ENCODE results near the gene IPO9.

IPO9 gene

GRCh38 chr1:201889090-201889968, 60.4 kb downstream of the IPO9 start:
- no peak overlapping the region for H3K4me2 ChIP-seq (ENCODE audit: low read length)
- H3K36me3 ChIP-seq (ENCODE audit: insufficient read depth, low read length), result no peaks in the 10 kb centered on the region
- no peaks in the 10 kb centered on the region for H3F3A ChIP-seq (ENCODE audit: insufficient read depth, low read length)
- no peaks in the 10 kb centered on the region for H3K79me2 ChIP-seq (ENCODE audit: insufficient read depth, low read length)
- no peak overlapping the region for H3K9ac ChIP-seq (ENCODE audit: low read length)
- H3K27ac ChIP-seq (ENCODE audit: low read depth, low read length, poor library complexity, severe bottlenecking), result no peak overlapping the region
- no peaks in the 10 kb centered on the region; the same call in none of the 2 replicates for H3K27me3 ChIP-seq (ENCODE audit: insufficient read depth, low read length)
- H3K4me3 ChIP-seq (ENCODE audit: low read depth, low read length, poor library complexity, severe bottlenecking), result no peak overlapping the region
- TF ChIP-seq CTCF (IDR thresholded peaks at IDR 0.05; ENCODE audit: low read length) (no peak), EZH2 (IDR thresholded peaks at IDR 0.05; ENCODE audit: borderline replicate concordance, low read length) (no peak)
- H2AFZ ChIP-seq (ENCODE audit: low read length), result no peak overlapping the region
- H4K20me1 ChIP-seq (ENCODE audit: insufficient read depth, low read length), result no peaks in the 10 kb centered on the region
- H3K9me3 ChIP-seq (ENCODE audit: low read length), result no peaks in the 10 kb centered on the region
- H3K9me2 ChIP-seq (ENCODE audit: low read depth, low read length), result no peaks in the 10 kb centered on the region
- H3K4me1 ChIP-seq (ENCODE audit: insufficient read depth, low read length, severe bottlenecking), result no peaks in the 10 kb centered on the region

GRCh38 chr1:201890223-201890622, 61.3 kb downstream of the IPO9 start:
- H3K4me1 ChIP-seq (ENCODE audit: insufficient read depth, low read length, severe bottlenecking), result no peaks in the 10 kb centered on the region

GRCh38 chr1:201890806-201891450, 62.0 kb downstream of the IPO9 start:
- Histone ChIP-seq H3K27ac (ENCODE audit: low read depth, low read length, poor library complexity, severe bottlenecking) (no peak overlapping the region), H3K4me2 (ENCODE audit: low read length) (no peak overlapping the region), H3K4me3 (ENCODE audit: low read depth, low read length, poor library complexity, severe bottlenecking) (no peak overlapping the region), H4K20me1 (ENCODE audit: insufficient read depth, low read length) (no peaks in the 10 kb centered on the region), H3K4me1 (ENCODE audit: insufficient read depth, low read length, severe bottlenecking) (no peaks in the 10 kb centered on the region), H3K36me3 (ENCODE audit: insufficient read depth, low read length) (no peaks in the 10 kb centered on the region), H3K9ac (ENCODE audit: low read length) (no peak overlapping the region), H2AFZ (ENCODE audit: low read length) (no peak overlapping the region), H3K79me2 (ENCODE audit: insufficient read depth, low read length) (no peaks in the 10 kb centered on the region), H3K9me2 (ENCODE audit: low read depth, low read length) (no peaks in the 10 kb centered on the region), H3K9me3 (ENCODE audit: low read length) (no peaks in the 10 kb centered on the region), H3K27me3 (ENCODE audit: insufficient read depth, low read length) (no peaks in the 10 kb centered on the region; the same call in none of the 2 replicates), H3F3A (ENCODE audit: insufficient read depth, low read length) (no peaks in the 10 kb centered on the region)
- TF ChIP-seq EZH2 (IDR thresholded peaks at IDR 0.05; ENCODE audit: borderline replicate concordance, low read length), result no peak
- no peak for TF ChIP-seq CTCF (IDR thresholded peaks at IDR 0.05; ENCODE audit: low read length)

More at GRCh38 chr1:201890223-201890622, 61.3 kb downstream of the IPO9 start:
- Histone ChIP-seq H3K27me3 (ENCODE audit: insufficient read depth, low read length) (no peaks in the 10 kb centered on the region; the same call in none of the 2 replicates), H3K79me2 (ENCODE audit: insufficient read depth, low read length) (no peaks in the 10 kb centered on the region), H4K20me1 (ENCODE audit: insufficient read depth, low read length) (no peaks in the 10 kb centered on the region), H2AFZ (ENCODE audit: low read length) (no peak overlapping the region), H3K4me3 (ENCODE audit: low read depth, low read length, poor library complexity, severe bottlenecking) (no peak overlapping the region), H3K4me2 (ENCODE audit: low read length) (no peak overlapping the region), H3K9me2 (ENCODE audit: low read depth, low read length) (no peaks in the 10 kb centered on the region), H3K27ac (ENCODE audit: low read depth, low read length, poor library complexity, severe bottlenecking) (no peak overlapping the region), H3K9me3 (ENCODE audit: low read length) (no peaks in the 10 kb centered on the region), H3K9ac (ENCODE audit: low read length) (no peak overlapping the region), H3K36me3 (ENCODE audit: insufficient read depth, low read length) (no peaks in the 10 kb centered on the region), H3F3A (ENCODE audit: insufficient read depth, low read length) (no peaks in the 10 kb centered on the region)
- TF ChIP-seq EZH2 (IDR thresholded peaks at IDR 0.05; ENCODE audit: borderline replicate concordance, low read length) (no peak), CTCF (IDR thresholded peaks at IDR 0.05; ENCODE audit: low read length) (no peak)
